Sigmoid colon (tissue), 4 donors: Measurements from ENCODE around the gene FRMD8.

Experiments
- EP300 ChIP-seq, 4 donors: sonication (generic); formaldehyde crosslinking; IDR thresholded peaks; one replicate each; pipeline ENCODE4 v1.6.1; 2017; ENCODE audit warnings: antibody characterized with exemption in 4 of 4
- POLR2AphosphoS5 ChIP-seq, 4 donors: sonication (generic); formaldehyde crosslinking; IDR thresholded peaks; one replicate each; pipeline ENCODE4 v1.6.1; 2017; ENCODE audit warnings: antibody characterized with exemption in 4 of 4
- TF ChIP-seq, protein P1 (sequence below), 4 experiments: fragments of 450-650 bp in 3 of 4; fragments of 200-600 bp in 1 of 4; IDR thresholded peaks; one replicate each; pipeline ENCODE4 v1.5.1; 2016 to 2019; ENCODE audit warnings: antibody characterized with exemption in 4 of 4, mild to moderate bottlenecking in 3 of 4, moderate library complexity in 2 of 4

DNA sequence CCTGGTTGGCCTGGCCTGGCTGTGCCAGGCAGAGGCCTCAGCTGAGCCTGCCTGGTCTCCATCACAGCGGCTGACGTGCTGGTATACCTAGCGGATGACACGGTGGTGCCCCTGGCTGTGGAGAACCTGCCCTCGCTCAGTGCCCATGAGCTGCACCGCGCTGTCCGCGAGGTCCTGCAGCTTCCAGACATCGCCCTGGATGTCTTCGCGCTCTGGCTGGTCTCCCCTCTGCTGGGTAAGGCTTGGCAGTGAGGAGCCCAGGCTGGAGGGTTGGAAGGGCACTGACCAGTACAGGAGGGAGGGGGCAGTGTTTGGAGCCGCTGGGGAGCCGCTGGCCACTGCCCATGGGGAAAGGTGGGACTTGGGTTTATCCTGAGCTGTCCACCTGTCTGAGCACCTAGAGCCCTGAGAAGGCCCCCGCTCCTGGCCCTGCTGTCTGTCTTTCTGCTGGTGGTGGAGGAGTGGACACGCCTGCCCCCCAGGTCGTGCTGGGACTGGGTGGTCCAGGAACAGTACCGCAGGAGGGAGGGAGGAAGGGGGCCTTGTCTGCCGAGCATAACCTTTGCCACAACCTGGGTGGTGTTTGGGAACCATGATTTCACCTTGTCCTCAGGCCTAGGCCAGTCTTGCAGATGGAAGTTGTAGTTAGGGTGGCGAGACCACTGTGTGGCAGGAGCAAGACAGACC lies 3.0 kb downstream of the FRMD8 start:
- TF ChIP-seq POLR2AphosphoS5 (IDR thresholded peaks at IDR 0.05) (no peak), EP300 (IDR thresholded peaks at IDR 0.05) (no peak)
- TF ChIP-seq, protein P1, sequence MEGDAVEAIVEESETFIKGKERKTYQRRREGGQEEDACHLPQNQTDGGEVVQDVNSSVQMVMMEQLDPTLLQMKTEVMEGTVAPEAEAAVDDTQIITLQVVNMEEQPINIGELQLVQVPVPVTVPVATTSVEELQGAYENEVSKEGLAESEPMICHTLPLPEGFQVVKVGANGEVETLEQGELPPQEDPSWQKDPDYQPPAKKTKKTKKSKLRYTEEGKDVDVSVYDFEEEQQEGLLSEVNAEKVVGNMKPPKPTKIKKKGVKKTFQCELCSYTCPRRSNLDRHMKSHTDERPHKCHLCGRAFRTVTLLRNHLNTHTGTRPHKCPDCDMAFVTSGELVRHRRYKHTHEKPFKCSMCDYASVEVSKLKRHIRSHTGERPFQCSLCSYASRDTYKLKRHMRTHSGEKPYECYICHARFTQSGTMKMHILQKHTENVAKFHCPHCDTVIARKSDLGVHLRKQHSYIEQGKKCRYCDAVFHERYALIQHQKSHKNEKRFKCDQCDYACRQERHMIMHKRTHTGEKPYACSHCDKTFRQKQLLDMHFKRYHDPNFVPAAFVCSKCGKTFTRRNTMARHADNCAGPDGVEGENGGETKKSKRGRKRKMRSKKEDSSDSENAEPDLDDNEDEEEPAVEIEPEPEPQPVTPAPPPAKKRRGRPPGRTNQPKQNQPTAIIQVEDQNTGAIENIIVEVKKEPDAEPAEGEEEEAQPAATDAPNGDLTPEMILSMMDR (IDR thresholded peaks at IDR 0.05), result no peak
